NCI-H2196 (cell line): Measurements from ENCODE around the gene UBXN11.
"Not testable (repeated sequence)": the region's sequence is repeated elsewhere in the genome, so short reads cannot be mapped to it uniquely, and the experiment has no call there.

Experiments
- DNase-seq: peaks from one replicate; lab custom pipeline; 2025; ENCODE audit not compliant: unreplicated experiment; lab: John Stamatoyannopoulos, UW

The UBXN11 gene

GRCh38 chr1:26336477-26337205 lies 30.2 kb upstream of the UBXN11 start:
- DNase-seq, result peak; percentile 95

- DNase-seq, result no peak
Observed at GRCh38 chr1:26335774-26336476, 29.5 kb upstream of the UBXN11 start.

- not testable (repeated sequence) for DNase-seq
Observed at GRCh38 chr1:26333312-26333711, 26.9 kb upstream of the UBXN11 start.

GRCh38 chr1:26330276-26330675 lies 23.8 kb upstream of the UBXN11 start:
- no peak for DNase-seq

- DNase-seq, result not testable (repeated sequence)
Observed at GRCh38 chr1:26329380-26329779, 22.9 kb upstream of the UBXN11 start.

- DNase-seq, result no peak
Observed at GRCh38 chr1:26328597-26328996, 22.2 kb upstream of the UBXN11 start.

GRCh38 chr1:26327956-26328362 lies 21.5 kb upstream of the UBXN11 start:
- peak; percentile 16 for DNase-seq

- no peak for DNase-seq
Observed at GRCh38 chr1:26324550-26324949, 18.1 kb upstream of the UBXN11 start.

GRCh38 chr1:26323382-26323781 lies 16.9 kb upstream of the UBXN11 start:
- DNase-seq, result no peak

- DNase-seq, result no peak
Observed at GRCh38 chr1:26322042-26322331, 15.6 kb upstream of the UBXN11 start.

- DNase-seq, result peak; percentile 90
Observed at GRCh38 chr1:26321315-26322041, 15.0 kb upstream of the UBXN11 start.

GRCh38 chr1:26320896-26321295 lies 14.5 kb upstream of the UBXN11 start:
- DNase-seq, result no peak

GRCh38 chr1:26318338-26319064 lies 12.1 kb upstream of the UBXN11 start:
- no peak for DNase-seq

- no peak for DNase-seq
Observed at GRCh38 chr1:26317612-26318337, 11.3 kb upstream of the UBXN11 start, which contains the start of gene CD52. CD52 (plus strand) TSS chr1:26317958; CDS start chr1:26318018, 60 bp downstream.

GRCh38 chr1:26317146-26317545 lies 10.7 kb upstream of the UBXN11 start:
- DNase-seq, result no peak

- DNase-seq, result no peak
Observed at GRCh38 chr1:26315874-26316850, 9.7 kb upstream of the UBXN11 start.

- no peak for DNase-seq
Observed at GRCh38 chr1:26314501-26314900, 8.1 kb upstream of the UBXN11 start.

- DNase-seq, result not testable (repeated sequence)
Observed at GRCh38 chr1:26307966-26308899, 1.8 kb upstream of the UBXN11 start.
